ENCODE measurements around the gene GAPVD1.
"Not testable (repeated sequence)": the region's sequence is repeated elsewhere in the genome, so short reads cannot be mapped to it uniquely, and the experiment has no call there.

DNA sequence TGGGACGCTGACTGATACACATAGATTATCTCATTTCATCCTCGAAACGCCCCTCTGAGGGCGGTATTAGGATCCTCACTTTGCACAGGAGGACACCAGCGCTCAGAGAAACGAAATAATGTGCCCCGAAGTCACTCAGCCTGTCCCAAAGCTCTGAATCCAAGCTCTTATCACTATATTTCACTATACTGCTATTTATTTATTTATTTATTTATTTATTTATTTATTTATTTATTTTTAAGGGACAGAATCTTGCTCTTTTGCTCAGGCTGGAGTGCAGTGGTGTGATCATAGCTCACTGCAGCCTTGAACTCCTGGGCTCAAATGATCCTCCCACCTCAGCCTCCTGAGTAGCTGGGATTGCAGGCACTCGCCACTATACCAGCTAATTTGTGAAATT, 138.6 kb downstream of the GAPVD1 start:
- TF ChIP-seq, protein P1, sequence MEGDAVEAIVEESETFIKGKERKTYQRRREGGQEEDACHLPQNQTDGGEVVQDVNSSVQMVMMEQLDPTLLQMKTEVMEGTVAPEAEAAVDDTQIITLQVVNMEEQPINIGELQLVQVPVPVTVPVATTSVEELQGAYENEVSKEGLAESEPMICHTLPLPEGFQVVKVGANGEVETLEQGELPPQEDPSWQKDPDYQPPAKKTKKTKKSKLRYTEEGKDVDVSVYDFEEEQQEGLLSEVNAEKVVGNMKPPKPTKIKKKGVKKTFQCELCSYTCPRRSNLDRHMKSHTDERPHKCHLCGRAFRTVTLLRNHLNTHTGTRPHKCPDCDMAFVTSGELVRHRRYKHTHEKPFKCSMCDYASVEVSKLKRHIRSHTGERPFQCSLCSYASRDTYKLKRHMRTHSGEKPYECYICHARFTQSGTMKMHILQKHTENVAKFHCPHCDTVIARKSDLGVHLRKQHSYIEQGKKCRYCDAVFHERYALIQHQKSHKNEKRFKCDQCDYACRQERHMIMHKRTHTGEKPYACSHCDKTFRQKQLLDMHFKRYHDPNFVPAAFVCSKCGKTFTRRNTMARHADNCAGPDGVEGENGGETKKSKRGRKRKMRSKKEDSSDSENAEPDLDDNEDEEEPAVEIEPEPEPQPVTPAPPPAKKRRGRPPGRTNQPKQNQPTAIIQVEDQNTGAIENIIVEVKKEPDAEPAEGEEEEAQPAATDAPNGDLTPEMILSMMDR (conservative IDR thresholded peaks at IDR 0.05), result not testable (repeated sequence)
- TF ChIP-seq ZFX (IDR thresholded peaks at IDR 0.05), result not testable (repeated sequence)
